Ovary (tissue), 3 donors: ENCODE results near the gene PLEKHA5.

Experiments
- CTCF ChIP-seq, 3 donors: fragments of 450-650 bp in 2 of 3; fragments of 200-600 bp in 1 of 3; IDR thresholded peaks; one replicate each; pipeline versions ENCODE4 v1.5.1 to v1.8.0; 2016 to 2022; ENCODE audit warnings: antibody characterized with exemption in 3 of 3, mild to moderate bottlenecking in 1 of 3
- POLR2A ChIP-seq: fragments of 450-650 bp; IDR thresholded peaks from one replicate; pipeline ENCODE4 v1.6.1; 2017; ENCODE audit warnings: antibody characterized with exemption, mild to moderate bottlenecking, moderate library complexity
- donor health status: DM: no; HTN: no; CAD: no.

GRCh38 chr12:19208456-19208855, 78.9 kb downstream of the PLEKHA5 start:
- no peak for TF ChIP-seq POLR2A
- TF ChIP-seq CTCF (IDR thresholded peaks at IDR 0.05): no peak
